HG03460 (cell line): ENCODE data around the gene SUCO.
"Not testable (repeated sequence)": the region's sequence is repeated elsewhere in the genome, so short reads cannot be mapped to it uniquely, and the experiment has no call there.

ENCODE experiments used
- ATAC-seq: cut with Tn5 transposase; IDR thresholded peaks from one replicate; pipeline ENCODE4 v1.9.1; 2021; ENCODE audit not compliant: unreplicated experiment

The SUCO gene

DNA sequence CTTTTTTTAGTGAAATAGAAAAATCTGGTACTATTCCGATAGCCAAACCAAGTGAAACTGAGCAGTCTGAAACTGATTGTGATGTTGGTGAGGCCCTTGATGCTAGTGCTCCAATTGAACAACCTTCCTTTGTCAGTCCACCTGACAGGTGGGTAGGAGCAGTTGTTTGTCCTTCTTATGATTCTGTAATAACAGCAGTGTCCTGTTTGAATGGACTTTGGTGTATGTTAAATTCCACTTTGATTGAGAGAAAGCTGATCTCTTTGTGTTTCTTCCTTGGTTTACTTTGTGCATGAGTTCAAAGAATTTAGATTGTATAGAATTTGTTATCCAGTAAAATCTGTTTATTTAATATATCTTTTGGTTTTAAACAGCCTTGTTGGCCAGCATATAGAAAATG, 24.3 kb downstream of the SUCO start:
- ATAC-seq, result no peak

DNA sequence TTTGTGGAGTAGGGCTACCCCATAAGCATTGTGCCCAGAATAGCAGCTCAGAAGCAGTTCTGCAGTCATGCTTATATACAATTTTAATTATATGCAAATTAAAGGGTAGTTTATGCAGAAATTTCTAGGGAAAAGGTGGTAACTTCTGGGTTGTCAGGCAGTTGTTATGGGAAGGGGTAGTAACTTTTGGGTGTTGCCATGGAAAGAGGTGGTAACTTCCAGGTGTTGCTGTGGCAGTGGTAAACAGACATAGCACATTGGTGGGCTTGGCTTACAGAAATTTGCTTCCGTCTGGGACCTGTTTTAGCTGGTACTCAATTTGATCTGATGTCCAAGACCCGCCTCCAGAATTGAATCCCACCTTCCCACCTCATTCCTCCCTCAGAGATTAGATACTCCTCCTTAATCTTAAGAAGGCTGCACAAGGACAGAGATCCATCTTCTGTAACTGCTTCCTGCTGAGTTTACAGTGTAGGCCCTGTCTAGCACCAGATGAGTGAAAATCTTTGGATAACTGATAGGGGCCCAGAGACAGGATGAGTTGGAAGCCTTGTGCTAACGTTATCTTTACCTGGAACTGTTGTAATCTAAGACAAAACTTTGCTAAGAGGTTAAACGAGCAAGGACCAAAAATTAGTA, 26.7 kb downstream of the SUCO start:
- no peak for ATAC-seq

DNA sequence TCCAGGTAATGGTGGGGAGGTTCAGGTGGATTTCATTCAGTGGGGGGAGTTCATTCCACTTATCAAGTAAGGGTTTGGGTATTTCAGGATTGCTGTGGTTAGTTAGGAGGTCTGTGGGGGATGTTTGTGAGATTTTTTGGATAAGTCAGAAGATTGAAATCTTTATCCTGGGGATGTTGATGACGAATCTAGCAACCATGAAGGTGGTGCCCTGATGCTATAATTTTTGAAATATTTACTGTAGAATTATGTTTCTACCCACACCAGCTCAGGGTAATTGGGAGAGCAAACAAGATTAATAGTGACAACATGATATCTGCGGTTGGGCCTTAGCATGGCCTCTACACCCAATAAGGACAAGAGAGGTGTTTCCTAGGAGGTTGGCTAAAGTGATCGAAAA, 28.3 kb downstream of the SUCO start:
- no peak for ATAC-seq

DNA sequence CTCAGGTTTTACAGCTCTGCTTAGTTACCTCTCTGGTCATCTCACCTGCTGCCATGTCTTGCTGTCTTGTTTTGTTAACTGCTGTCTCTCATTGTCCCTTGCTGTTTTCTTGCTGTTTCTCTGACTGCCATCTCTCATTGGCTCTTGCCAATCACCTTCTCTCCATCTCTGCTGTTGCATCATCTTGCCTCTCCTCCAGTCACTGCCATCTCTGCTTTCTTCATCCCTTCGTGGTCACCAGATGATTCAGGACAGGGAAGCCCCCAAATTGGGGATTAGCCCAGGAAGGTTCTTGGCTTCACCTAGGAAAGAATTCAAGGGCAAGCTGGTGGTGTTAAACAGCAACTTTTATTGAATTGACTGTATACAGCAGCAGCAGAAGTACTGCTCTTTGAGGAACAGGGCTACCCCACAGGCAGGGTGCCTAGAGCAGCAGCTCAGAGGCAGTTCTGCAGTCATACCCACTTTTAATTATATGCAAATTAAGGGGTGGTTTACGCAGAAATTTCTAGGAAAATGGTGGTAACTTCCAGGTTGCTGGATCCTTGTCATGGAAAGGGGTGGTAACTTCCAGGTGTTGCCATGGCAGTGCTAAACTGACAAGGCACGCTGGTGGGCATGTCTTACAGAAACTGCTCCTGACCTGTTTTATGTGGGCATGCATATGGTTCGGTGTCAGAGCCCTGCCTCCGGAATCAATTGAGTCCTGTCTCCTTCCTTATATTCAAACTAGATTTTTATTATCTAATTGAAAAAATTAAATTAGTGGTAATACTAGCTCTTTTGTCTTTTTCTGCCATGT, 33.4 kb downstream of the SUCO start:
- ATAC-seq, result no peak

DNA sequence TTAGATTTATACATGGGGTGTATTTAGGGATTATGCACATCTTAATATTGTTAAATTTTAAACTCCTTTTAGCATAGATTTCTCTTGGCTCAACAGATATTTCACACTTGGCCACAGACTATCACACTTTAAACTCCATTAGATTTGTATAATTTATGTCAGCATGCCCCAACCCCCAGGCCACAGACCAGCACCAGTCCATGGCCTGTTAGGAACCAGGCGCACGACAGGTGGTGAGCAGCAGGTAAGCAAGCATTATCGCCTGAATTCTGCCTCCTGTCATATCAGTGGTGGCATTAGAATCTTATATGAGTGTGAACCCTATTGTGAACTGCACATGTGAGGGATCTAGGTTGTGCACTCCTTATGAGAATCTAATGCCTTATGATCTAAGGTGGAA, 34.8 kb downstream of the SUCO start:
- ATAC-seq, result no peak

DNA sequence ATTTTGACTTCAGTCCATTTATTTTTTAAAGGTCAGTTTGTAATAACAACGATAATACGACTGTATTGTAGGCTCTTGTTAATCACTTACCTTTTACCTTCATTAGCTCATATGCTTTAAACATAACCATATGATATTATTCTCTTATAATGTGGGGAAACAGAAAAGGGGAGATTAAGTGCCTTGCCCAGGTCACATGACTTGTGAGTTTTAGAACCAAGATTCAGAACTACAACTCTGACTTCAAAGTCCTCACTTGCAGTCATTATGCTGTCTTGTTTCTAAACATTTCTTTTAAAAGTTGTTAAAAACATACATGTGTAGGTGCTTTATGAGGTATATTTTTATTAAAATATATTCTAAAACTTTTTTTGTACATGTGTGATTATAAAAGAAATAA, 41.1 kb downstream of the SUCO start:
- ATAC-seq, result no peak

DNA sequence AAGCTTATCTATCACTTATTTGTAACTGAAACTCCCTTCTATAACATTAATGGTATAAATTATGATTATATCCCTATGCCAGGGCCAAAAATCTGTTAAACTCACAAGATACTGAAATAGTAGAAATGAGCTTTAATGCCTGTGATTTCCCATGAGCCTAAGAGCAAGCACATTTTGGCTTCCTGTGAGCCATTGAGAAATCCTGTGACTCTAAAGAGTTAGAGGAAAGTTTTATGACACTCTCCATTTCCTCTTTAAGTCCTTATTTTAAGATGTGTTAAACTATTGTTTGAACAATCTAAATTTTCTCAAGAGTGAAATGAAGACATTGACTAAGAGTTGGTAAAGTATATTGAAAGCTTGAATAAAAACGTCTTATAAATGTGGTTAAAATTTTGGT, 45.6 kb downstream of the SUCO start:
- no peak for ATAC-seq

DNA sequence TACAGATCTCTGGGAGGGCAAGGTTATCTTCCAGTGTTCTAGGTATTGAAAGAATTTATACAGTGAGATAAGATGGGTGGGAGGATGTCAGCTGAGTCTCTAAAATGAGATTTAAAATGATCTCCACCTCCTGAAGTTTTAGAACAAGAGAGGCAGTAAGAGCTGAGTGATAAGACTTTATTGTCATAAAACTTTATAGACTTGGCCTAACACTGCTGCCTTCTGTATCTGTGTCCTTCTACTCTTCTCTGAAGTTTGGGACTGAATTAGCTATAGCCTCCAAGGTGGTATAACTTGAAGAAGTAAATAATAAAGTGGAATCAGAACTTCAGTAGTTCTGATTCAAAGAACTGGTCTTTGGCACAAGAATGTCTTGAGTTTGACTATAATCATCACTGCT, 48.3 kb downstream of the SUCO start:
- ATAC-seq, result no peak

DNA sequence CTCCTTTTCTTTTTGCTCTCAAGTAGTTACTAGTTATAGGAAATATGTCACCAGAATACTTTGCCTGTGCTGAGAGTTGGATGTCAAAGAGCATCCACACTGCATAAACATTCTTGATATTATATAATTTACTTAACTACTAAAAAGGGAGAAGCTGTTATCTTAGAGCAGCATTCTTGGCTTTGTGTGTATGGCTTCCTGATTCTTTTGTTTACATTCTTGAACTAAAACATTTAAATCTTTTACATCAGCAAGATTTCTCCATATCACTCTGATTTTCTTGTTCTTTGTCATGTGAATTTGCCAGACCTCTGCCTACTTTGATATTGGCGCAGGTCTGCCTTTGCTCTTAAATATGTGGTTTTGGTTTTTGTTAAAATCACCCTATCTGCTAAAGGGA, 48.8 kb downstream of the SUCO start:
- no peak for ATAC-seq

DNA sequence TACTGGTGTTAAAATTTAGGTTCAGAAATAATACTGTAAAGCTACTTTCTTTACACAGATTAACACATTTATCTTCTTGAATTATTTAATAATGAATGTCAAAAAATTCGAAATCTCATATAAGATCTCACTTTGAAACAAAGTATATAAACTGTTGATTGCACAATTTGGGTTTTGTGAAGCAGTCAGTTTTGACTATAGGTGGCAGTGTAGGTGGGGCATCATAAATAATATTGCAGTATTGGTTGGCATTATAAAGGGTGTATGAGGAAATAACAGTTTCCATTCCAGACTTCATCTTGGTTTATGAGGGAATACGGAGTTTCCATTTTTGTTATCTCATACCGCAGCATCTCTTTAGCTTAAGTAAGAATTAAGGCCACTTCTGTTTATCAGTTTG, 49.9 kb downstream of the SUCO start:
- no peak for ATAC-seq

DNA sequence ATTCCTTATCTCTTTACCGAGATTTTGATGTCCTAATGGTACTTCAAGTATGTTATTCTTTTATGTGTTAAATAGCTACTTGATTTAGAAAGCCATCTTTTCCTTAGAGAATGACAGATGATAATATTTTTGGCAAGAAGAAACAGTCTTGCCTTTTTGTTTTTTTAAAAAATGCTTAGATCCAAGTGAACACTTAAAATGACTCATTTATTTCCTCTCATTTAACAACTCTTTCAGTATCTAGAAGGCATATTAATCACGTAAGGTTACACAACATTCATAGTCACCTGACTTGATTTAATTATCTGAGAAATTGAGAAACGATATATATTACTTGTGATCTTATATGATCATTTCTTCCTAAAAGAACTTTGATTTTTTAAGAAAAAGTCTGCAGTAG, 52.4 kb downstream of the SUCO start:
- no peak for ATAC-seq

DNA sequence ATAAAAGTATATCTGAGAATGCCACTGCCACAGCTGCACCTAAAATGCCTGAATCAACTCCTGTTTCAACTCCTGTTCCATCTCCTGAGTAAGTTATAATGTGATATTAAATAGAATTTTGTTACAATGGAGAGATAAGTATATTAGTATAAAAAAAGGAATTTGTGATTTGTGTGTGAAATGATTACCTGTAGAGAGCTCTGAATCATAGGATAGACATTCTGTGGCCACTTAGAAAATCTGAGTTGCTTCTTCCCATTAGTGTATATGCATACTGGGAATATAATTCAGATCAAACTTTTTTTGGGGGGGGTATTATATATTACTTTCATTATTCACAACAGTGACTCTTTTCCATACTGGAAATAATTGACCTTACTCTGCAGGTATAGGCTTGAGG, 52.9 kb downstream of the SUCO start:
- no peak for ATAC-seq

DNA sequence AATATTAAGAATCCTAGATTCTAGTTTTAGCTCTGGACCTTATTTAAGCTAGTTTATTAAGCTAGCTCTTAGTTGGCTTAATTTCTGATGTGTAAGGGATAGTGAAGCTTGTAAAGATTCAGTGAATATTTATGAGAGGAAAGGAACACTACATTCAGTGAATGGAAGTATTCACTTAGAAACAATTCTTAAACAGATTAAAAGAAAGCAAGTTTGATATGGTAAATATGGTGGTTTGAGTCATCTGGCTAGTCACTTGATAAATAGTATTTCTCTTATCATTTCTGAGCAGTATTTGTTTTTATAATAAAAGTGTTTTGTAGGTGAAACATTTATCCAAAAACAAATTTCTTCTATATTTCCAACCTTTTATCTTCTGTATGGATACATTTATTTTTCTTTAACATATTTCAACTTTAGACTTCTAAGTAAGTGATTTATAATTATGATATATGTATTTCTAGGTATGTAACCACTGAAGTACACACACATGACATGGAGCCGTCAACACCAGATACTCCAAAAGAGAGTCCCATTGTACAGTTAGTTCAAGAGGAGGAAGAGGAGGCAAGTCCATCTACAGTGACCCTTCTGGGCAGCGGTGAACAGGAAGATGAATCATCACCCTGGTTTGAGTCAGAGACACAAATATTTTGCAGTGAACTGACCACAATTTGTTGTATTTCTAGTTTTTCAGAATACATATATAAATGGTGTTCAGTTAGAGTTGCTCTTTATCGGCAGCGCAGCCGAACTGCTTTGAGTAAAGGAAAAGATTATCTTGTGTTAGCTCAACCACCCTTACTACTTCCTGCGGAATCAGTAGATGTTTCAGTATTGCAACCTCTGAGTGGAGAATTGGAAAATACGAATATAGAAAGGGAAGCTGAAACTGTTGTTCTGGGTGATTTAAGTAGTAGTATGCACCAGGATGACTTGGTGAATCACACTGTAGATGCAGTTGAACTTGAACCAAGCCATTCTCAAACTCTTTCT, 55.6 kb downstream of the SUCO start:
- no peak for ATAC-seq

DNA sequence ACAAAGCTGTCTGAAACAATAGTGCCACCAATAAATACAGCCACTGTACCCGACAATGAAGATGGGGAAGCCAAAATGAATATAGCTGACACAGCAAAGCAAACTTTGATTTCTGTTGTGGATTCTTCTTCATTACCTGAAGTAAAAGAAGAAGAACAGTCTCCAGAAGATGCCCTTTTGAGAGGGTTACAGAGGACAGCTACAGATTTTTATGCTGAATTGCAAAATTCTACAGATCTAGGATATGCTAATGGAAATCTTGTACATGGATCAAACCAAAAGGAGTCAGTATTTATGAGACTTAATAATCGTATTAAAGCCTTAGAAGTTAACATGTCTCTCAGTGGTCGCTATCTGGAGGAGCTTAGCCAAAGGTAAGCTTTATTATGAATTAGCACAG, 56.6 kb downstream of the SUCO start:
- no peak for ATAC-seq

DNA sequence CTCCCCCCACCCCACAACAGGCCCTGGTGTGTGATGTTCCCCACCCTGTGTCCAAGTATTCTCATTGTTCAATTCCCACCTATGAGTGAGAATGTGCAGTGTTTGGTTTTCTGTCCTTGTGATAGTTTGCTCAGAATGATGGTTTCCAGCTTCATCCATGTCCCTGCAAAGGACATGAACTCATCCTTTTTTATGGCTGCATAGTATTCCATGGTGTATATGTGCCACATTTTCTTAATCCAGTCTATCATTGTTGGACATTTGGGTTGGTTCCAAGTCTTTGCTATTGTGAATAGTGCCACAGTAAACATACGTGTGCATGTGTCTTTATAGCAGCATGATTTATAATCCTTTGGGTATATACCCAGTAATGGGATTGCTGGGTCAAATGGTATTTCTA, 58.5 kb downstream of the SUCO start:
- ATAC-seq, result not testable (repeated sequence)

DNA sequence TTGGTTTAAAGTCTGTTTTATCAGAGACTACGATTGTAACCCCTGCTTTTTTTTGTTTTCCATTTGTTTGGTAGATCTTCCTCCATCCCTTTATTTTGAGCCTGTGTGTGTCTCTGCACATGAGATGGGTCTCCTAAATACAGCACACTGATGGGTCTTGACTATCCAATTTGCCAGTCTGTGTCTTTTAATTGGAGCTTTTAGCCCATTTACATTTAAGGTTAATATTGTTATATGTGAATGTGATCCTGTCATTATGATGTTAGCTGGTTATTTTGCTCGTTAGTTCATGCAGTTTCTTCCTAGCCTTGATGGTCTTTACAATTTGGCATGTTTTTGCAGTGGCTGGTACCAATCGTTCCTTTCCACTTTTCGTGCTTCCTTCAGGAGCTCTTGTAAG, 62.1 kb downstream of the SUCO start:
- not testable (repeated sequence) for ATAC-seq

DNA sequence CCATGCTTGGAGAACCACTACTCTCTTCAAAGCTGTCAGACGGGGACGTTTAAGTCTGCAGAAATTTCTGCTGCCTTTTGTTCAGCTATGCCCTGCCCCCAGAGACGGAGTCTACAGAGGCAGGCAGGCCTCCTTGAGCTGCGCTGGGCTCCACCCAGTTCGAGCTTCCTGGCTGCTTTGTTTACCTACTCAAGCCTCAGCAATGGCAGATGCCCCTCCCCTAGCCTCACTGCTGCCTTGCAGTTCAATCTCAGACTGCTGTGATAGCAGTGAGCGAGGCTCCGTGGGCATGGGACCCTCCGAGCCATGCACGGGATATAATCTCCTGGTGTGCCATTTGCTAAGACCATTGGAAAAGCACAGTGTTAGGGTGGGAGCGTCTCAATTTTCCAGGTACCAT, 63.8 kb downstream of the SUCO start:
- not testable (repeated sequence) for ATAC-seq

DNA sequence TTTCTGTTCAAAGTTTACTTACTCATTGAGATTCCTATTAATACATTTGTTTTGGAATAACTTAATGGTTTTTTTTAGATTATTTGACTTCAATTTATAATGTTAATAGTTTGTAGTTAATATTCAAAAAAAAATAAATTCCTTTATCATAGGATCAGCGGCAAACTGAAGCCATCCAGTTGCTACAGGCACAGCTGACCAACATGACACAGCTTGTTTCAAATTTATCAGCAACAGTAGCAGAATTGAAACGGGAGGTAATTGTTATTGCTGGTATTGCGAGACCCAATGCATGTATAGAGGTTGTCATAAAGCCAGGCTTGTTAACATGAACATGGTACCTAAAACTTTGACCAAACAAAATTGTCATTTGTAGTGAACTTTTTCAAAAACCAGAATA, 67.0 kb downstream of the SUCO start:
- no peak for ATAC-seq

DNA sequence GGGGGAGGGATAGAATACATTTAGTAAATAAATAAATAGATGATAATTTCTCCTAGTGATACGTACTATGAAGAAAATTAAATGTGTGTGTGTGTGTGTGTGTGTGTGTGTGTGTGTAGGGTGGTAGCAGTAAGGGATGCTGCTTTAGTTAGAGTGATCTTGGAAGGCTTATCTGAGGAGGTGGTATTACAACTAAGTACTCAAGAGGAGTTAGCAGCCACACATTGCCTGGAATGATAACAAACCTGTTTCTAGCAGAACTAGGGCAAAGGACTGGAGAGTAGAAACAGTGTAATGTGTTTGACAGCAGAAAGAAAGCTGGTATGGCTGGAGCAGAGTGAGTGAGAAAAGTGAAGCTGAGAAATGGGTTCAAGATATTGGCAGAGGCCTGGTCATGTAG, 67.7 kb downstream of the SUCO start:
- ATAC-seq, result no peak

DNA sequence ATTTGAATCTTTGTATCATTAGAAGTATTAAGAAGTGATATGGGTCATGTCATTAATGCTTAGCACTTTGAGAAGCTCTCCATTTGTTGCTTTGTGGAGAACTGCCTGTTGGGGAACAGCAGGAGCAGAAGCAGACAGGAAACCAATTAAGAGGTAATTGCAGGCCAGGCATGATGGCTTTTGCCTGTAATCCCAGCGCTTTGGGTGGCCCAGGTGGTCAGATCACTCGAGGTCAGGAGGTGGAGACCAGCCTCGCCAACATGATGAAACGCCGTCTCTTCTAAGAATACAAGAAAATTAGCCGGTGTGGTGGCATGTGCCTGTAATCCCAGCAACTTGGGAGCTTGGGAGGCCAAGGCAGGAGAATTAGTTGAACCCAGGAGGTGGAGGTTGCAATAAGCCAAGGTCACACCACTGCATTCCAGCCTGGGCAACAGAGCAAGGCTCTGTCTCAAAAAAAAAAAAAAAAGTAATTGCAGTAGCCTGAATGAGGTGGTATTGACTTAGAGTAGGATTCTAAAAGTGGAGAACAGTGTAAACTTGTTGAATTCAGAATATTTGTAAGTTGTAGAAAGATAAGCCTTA, 68.2 kb downstream of the SUCO start:
- no peak for ATAC-seq

DNA sequence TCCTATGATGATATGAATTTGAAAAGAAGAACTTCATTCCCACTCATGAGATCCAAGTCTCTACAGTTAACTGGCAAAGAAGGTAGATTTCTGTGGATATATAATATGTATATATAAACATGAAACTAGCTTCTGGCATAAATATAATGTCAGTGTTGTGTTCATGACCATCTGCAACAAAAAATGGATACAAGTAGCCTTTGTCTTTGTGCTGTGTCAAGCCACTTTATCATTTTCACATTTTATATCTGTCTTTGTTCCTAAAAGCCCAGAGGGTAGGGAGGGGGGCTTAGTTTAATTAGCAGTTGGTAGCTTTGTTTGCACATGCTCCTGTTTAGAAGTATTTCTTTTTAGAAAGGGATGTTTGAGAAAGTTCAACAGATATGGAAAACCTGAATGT, 69.8 kb downstream of the SUCO start:
- no peak for ATAC-seq
